Right cardiac atrium (tissue), 5 donors: Measurements from ENCODE around the gene PLEKHA6. TPM values are rescaled to one million over a fixed set of nuclear protein-coding genes. Genes with fewer than 3 reads are reported as not detected.
"Not testable (repeated sequence)": the region's sequence is repeated elsewhere in the genome, so short reads cannot be mapped to it uniquely, and the experiment has no call there.

ENCODE experiments used
- ATAC-seq, 2 donors: fragments of 200-7000 bp; cut with Tn5 transposase; one replicate each; pipeline versions ENCODE4 v1.8.0 to v1.9.1; 2020; ENCODE audit warnings: moderate library complexity in 2 of 2, mild to moderate bottlenecking in 1 of 2
- DNase-seq, 3 donors: peaks; one replicate each; pipeline ENCODE4 v3.0.0-alpha.2; 2020
- H3K27ac ChIP-seq: one replicate; pipeline ENCODE4 v1.5.1; 2013; ENCODE audit warnings: mild to moderate bottlenecking, low read length, control low read depth, moderate library complexity
- H3K27me3 ChIP-seq: one replicate; pipeline ENCODE4 v1.6.1; 2013; ENCODE audit not compliant: control insufficient read depth, insufficient read depth
- H3K4me1 ChIP-seq: one replicate; pipeline ENCODE4 v1.6.1; 2013; ENCODE audit warnings: low read length; ENCODE audit not compliant: control insufficient read depth, insufficient read depth
- H3K4me3 ChIP-seq: one replicate; pipeline ENCODE4 v1.5.1; 2013; ENCODE audit warnings: low read length, control low read depth
- H3K9me3 ChIP-seq: one replicate; pipeline ENCODE4 v1.6.1; 2013; ENCODE audit warnings: low read length; ENCODE audit not compliant: control insufficient read depth
- WGBS: extraction: QIAGEN DNeasy Blood & Tissue Kit; methylation state at CpG from one replicate; pipeline ENCODE4 v1.1.7; 2013; 5-methylcytosine and 5-hydroxymethylcytosine counted together
- intact Hi-C, 4 donors: fragments of 100-400 bp; cut with DNase I; formaldehyde crosslinking; loops; one replicate each; pipeline versions ENCODE4 v1.11.0 to v1.14.0; 2022 to 2023
- polyA plus RNA-seq: library from polyadenylated mRNA; stranded (reverse); fragments of 200-250 nt; gene quantifications from one replicate; pipeline ENCODE4 v1.2.3, GENCODE V29; 2013
- total RNA-seq, 4 donors: library from RNA; stranded (reverse); fragmentation: NEBNext Ultra II Directional; extraction: Animal tissue kit (Norgen Biotek cat#: 25700); gene quantifications; one replicate each; pipeline ENCODE4 v1.2.1, GENCODE V29; 2021
- donor health status: healthy with polysubstance abuse.
- donor health status: DM: no; HTN: yes; CAD: no.
- donor health status: DM: no; HTN: no; CAD: no.
- donor health status: DM: no; HTN: yes; CAD: no; lungs with severe emphysema.
- donor health status: DM: yes; HTN: yes; CAD: no.

PLEKHA6 gene
- total and polyA plus RNA-seq, 5 donors = 17.7 to 55.4 (median 28.9) TPM

DNA sequence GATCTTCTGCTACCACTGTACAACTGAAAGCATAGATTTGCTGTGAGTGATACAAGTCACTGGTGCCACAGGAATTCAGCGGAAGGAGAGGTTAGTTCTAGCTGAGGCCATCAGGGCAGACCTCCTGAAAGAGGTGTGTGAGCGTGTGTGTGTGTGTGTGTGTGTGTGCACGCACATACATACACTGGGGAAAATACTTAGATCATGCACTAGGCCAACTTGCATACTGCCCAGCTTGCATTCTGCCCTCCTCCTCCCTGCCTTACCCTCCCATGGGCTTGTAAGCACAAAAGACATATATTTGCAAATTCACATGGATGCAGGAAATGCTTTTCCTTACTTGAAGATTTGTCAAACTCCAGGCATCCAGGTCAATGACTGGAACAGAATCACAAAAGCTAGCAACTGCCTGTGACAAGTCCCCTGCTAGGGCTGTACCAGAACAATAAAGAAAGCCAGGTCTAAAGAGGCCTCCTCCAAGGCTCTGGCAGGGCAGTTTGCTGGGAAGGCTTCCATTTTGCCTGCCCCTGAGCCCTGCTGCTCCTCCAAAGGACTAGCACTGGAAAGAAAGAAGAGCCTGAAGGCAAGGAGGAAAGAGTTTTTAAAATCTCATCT, 23.2 kb downstream of the PLEKHA6 start:
- intact Hi-C loops = no loop called here
- 88% methylated on average over 3 of the region's 3 CpGs for WGBS
- H3K27ac ChIP-seq = peak overlapping the region; percentile 15
- ATAC-seq (no peak), DNase-seq (no peak)
- H3K27me3 ChIP-seq = no peaks in the 10 kb centered on the region
- no peaks in the 10 kb centered on the region for H3K9me3 ChIP-seq
- peaks cover 17% of the 10 kb centered on the region for H3K4me1 ChIP-seq
- H3K4me3 ChIP-seq = no peak overlapping the region

GRCh38 chr1:204335533-204335932, 24.2 kb downstream of the PLEKHA6 start:
- ATAC-seq (no peak), DNase-seq (no peak)
- H3K27me3 ChIP-seq = no peaks in the 10 kb centered on the region
- no peaks in the 10 kb centered on the region for H3K9me3 ChIP-seq
- intact Hi-C loops = no loop called here
- 44% methylated on average over 1 of the region's 1 CpG for WGBS
- no peak overlapping the region for H3K4me3 ChIP-seq
- peaks cover 13% of the 10 kb centered on the region for H3K4me1 ChIP-seq
- H3K27ac ChIP-seq = no peak overlapping the region

DNA sequence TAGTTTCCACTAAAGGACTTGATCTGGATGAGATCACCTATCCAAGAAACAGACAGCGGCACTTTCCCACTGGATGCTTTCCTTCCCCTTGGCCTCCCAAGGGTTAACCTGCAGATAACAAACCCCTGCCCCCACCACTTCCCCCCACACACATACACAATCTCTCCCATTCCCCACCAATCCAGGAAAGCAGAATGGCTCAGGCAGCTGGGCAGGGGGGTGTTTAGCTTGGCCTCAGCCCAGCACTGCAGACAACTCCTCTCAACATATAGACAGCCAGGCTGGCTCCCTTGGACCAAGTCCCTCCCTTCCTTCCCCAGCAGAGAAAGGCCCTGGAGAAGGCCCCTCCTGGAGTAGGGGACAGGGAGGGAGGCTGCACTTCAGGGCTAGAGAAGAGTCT, 24.6 kb downstream of the PLEKHA6 start:
- ATAC-seq (no peak), DNase-seq (no peak)
- Histone ChIP-seq H3K4me1 (peaks cover 10% of the 10 kb centered on the region), H3K27me3 (no peaks in the 10 kb centered on the region), H3K27ac (no peak overlapping the region), H3K9me3 (no peaks in the 10 kb centered on the region), H3K4me3 (no peak overlapping the region)
- intact Hi-C loops = no loop called here
- WGBS = 62% methylated on average over 1 of the region's 1 CpG

DNA sequence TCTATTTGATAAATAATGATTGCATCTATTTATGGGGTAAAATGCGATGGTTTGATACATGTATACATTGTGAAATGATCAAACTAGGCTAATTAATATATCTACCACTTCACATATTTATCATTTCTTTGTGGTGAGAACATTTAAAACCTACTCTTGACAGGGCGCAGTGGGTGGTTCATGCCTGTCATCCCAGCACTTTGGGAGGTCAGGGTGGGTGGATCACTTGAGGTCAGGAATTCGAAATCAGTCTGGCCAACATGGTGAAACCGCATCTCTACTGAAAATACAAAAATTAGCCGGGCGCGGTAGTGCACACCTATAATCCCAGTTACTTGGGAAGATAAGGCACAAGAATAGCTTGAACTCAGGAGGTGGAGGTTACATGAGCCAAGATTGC, 25.3 kb downstream of the PLEKHA6 start:
- Histone ChIP-seq H3K4me3 (no peak overlapping the region), H3K27me3 (no peaks in the 10 kb centered on the region), H3K27ac (no peak overlapping the region), H3K9me3 (no peaks in the 10 kb centered on the region), H3K4me1 (peaks cover 10% of the 10 kb centered on the region)
- ATAC-seq = no peak
- no peak for DNase-seq
- 70% methylated on average over 7 of the region's 7 CpGs for WGBS
- intact Hi-C loops = no loop called here

GRCh38 chr1:204333427-204333826, 26.3 kb downstream of the PLEKHA6 start:
- Histone ChIP-seq H3K4me1 (peaks cover 10% of the 10 kb centered on the region), H3K4me3 (no peak overlapping the region), H3K27me3 (no peaks in the 10 kb centered on the region), H3K9me3 (no peaks in the 10 kb centered on the region), H3K27ac (no peak overlapping the region)
- 62% methylated on average over 2 of the region's 2 CpGs for WGBS
- DNase-seq = no peak
- intact Hi-C loops = no loop called here
- ATAC-seq = no peak

- Histone ChIP-seq H3K4me3 (no peak overlapping the region), H3K9me3 (no peaks in the 10 kb centered on the region), H3K27ac (no peak overlapping the region), H3K4me1 (peaks cover 10% of the 10 kb centered on the region), H3K27me3 (no peaks in the 10 kb centered on the region)
- intact Hi-C loops = no loop called here
- DNase-seq (no peak), ATAC-seq (no peak)
- WGBS = 90% methylated on average over 13 of the region's 13 CpGs
Measured at GRCh38 chr1:204331847-204332487, 27.8 kb downstream of the PLEKHA6 start.

GRCh38 chr1:204331275-204331674, 28.5 kb downstream of the PLEKHA6 start:
- H3K4me1 ChIP-seq = peaks cover 10% of the 10 kb centered on the region
- intact Hi-C loops = no loop called here
- H3K27ac ChIP-seq = no peak overlapping the region
- H3K27me3 ChIP-seq = no peaks in the 10 kb centered on the region
- no peaks in the 10 kb centered on the region for H3K9me3 ChIP-seq
- no peak overlapping the region for H3K4me3 ChIP-seq
- DNase-seq (no peak), ATAC-seq (peak in 1 of 2 donors; percentile 49)
- 76% methylated on average over 3 of the region's 3 CpGs for WGBS

DNA sequence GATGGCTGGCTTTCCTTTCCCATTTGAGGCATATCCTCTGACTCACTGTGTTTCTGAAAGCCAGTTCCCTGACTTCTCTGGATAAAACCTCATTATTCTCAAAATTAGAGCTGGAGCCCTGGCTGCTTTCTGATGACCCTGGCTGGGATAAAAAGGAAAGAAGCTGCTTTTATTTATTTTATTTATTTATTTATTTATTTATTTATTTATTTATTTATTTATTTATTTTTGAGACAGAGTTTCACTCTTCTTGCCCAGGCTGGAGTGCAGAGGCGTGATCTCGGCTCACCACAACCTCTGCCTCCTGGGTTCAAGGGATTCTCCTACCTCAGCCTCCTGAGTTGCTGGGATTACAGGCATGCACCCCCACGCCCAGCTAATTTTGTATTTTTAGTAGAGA, 31.9 kb downstream of the PLEKHA6 start:
- 94% methylated on average over 3 of the region's 3 CpGs for WGBS
- DNase-seq, H3K27ac ChIP-seq, H3K4me3 ChIP-seq, H3K27me3 ChIP-seq, H3K4me1 ChIP-seq, intact Hi-C loops, H3K9me3 ChIP-seq, ATAC-seq: not testable (repeated sequence)

DNA sequence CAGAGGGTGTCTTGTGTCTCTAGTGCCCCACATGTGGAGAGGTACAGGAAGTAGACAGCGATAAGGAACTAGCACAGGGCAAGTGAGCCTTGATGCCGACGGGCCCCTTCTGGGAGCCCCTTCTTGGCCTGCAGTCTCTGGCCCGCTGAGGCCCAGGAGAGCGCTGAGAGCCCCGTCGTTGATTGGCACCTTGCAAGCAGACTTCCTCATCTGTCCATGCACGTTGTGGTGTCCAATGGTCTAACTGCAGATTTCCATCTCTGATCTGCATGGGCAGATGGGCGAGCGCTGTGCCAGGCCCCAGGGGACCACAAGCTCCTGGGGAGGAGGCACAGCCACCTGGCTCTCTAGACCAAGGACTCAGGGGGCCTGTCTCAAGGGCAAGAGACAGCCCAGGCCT, 32.4 kb downstream of the PLEKHA6 start:
- WGBS = 62% methylated on average over 10 of the region's 10 CpGs
- no peaks in the 10 kb centered on the region for H3K27me3 ChIP-seq

DNA sequence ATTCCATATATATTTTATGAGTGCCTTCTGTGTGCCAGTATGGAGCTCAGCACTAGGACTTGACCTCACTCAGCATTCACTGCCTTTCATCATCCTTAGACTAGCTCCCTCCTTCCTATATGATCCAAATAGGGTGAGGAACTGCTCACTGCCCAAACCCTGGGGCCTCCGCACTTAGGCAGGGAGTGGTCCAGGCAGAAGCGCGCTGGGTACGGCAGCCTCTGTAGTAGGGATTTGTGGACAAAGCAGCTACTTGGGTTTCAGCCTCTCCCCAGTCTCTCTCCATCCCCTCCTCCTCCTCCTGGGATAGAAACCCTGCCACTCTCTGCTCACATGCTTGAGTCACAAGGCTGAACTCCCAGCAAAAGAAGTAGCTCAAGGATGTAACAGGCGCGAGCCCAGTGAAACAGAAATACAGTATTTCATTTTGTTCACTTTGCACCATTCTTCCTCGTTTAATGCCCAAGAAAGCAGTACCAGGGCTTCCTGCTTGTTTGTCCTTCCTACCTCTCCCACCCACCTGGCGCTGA, 32.9 kb downstream of the PLEKHA6 start:
- no peak for DNase-seq
- no peaks in the 10 kb centered on the region for H3K27me3 ChIP-seq
- no peak overlapping the region for H3K27ac ChIP-seq
- intact Hi-C loops = no loop called here
- no peak for ATAC-seq
- 87% methylated on average over 8 of the region's 8 CpGs for WGBS
- H3K9me3 ChIP-seq = no peaks in the 10 kb centered on the region
- no peak overlapping the region for H3K4me3 ChIP-seq
- H3K4me1 ChIP-seq = no peaks in the 10 kb centered on the region

More for the DNA sequence above, 32.4 kb downstream of the PLEKHA6 start:
- ATAC-seq = no peak
- no peaks in the 10 kb centered on the region for H3K4me1 ChIP-seq
- no peak overlapping the region for H3K4me3 ChIP-seq
- no peaks in the 10 kb centered on the region for H3K9me3 ChIP-seq
- H3K27ac ChIP-seq = no peak overlapping the region
- intact Hi-C loops = no loop called here
- DNase-seq = no peak

- H3K27ac ChIP-seq = no peak overlapping the region
- DNase-seq (no peak), ATAC-seq (no peak)
- H3K4me1 ChIP-seq = peaks cover 2% of the 10 kb centered on the region
- H3K9me3 ChIP-seq = no peaks in the 10 kb centered on the region
- intact Hi-C loops = no loop called here
- H3K4me3 ChIP-seq = no peak overlapping the region
- 93% methylated on average over 5 of the region's 5 CpGs for WGBS
- no peaks in the 10 kb centered on the region for H3K27me3 ChIP-seq
Measured at GRCh38 chr1:204325944-204326343, 33.8 kb downstream of the PLEKHA6 start.
